Common myeloid progenitor, CD34-positive (primary cell): ENCODE measurements around the gene SDK1.
"Not testable (repeated sequence)": the region's sequence is repeated elsewhere in the genome, so short reads cannot be mapped to it uniquely, and the experiment has no call there.

ENCODE experiments used
- CTCF ChIA-PET: fragments of 350-600 bp; sonication (Branson Sonifier 250); formaldehyde crosslinking; loops from one replicate; lab custom pipeline; 2021; ENCODE audit warnings: antibody characterized with exemption; lab: Charles Lee
- POLR2A ChIA-PET: fragments of 350-600 bp; sonication (Branson Sonifier 250); formaldehyde crosslinking; loops from one replicate; lab custom pipeline; 2021; ENCODE audit warnings: antibody characterized with exemption; lab: Charles Lee
- DNase-seq, 3 donors: peaks; one replicate each; pipeline versions ENCODE4 v3.0.0 to v3.0.0-alpha.2; 2013
- H3K27ac ChIP-seq, 2 experiments: 1 replicate in 1 of 2; 2 replicates in 1 of 2; pipeline ENCODE4 v1.7.0; 2013; ENCODE audit warnings: inconsistent platforms in 2 of 2, low read length in 2 of 2, mild to moderate bottlenecking in 2 of 2, low read depth in 1 of 2, moderate library complexity in 1 of 2; ENCODE audit not compliant: severe bottlenecking in 2 of 2, insufficient read depth in 1 of 2, poor library complexity in 1 of 2
- H3K27me3 ChIP-seq, 5 experiments: replicated peaks in 2 of 5; 1 replicate in 3 of 5; 2 replicates in 2 of 5; pipeline versions ENCODE4 v1.6.1 to v1.7.0; 2013; ENCODE audit warnings: low read length in 4 of 5, mild to moderate bottlenecking in 2 of 5, moderate library complexity in 2 of 5, inconsistent platforms in 1 of 5; ENCODE audit not compliant: insufficient read depth in 5 of 5, control insufficient read depth in 4 of 5
- H3K36me3 ChIP-seq, 4 experiments: 1 replicate in 2 of 4; 2 replicates in 2 of 4; pipeline versions ENCODE4 v1.6.1 to v1.7.0; 2013; ENCODE audit warnings: low read length in 3 of 4, control low read depth in 1 of 4, mild to moderate bottlenecking in 1 of 4; ENCODE audit not compliant: control insufficient read depth in 4 of 4, insufficient read depth in 4 of 4
- H3K4me1 ChIP-seq, 4 experiments: 1 replicate in 3 of 4; 2 replicates in 1 of 4; pipeline versions ENCODE4 v1.6.1 to v1.7.1; 2013; ENCODE audit warnings: low read length in 3 of 4, mild to moderate bottlenecking in 3 of 4, control low read depth in 1 of 4, inconsistent platforms in 1 of 4, moderate library complexity in 1 of 4; ENCODE audit not compliant: control insufficient read depth in 4 of 4, insufficient read depth in 4 of 4; ENCODE audit errors: control extremely low read depth in 1 of 4
- H3K4me3 ChIP-seq, 7 experiments: 1 replicate in 4 of 7; 2 replicates in 3 of 7; pipeline versions ENCODE4 v1.5.1 to v1.7.0; 2013; ENCODE audit warnings: mild to moderate bottlenecking in 7 of 7, low read length in 6 of 7, moderate library complexity in 6 of 7, inconsistent platforms in 2 of 7, low read depth in 2 of 7, control low read depth in 1 of 7; ENCODE audit not compliant: insufficient read depth in 4 of 7, control insufficient read depth in 1 of 7; ENCODE audit errors: extremely low read depth in 1 of 7
- H3K9me3 ChIP-seq, 5 experiments: 1 replicate in 4 of 5; 2 replicates in 1 of 5; pipeline versions ENCODE4 v1.6.1 to v1.7.1; 2013; ENCODE audit warnings: low read length in 4 of 5, mild to moderate bottlenecking in 2 of 5, inconsistent platforms in 1 of 5, low read depth in 1 of 5, moderate library complexity in 1 of 5; ENCODE audit not compliant: control insufficient read depth in 4 of 5, insufficient read depth in 2 of 5; ENCODE audit errors: control extremely low read depth in 1 of 5
- WGBS: methylation state at CpG from one replicate; pipeline ENCODE4 v1.1.5; 2013; ENCODE audit not compliant: insufficient coverage; 5-methylcytosine and 5-hydroxymethylcytosine counted together

The SDK1 gene

GRCh38 chr7:4247106-4247876 is 946.2 kb downstream of the SDK1 start:
- Histone ChIP-seq H3K36me3 (no peaks in the 10 kb centered on the region), H3K27me3 (no peaks in the 10 kb centered on the region), H3K4me3 (no peak overlapping the region), H3K4me1 (no peaks in the 10 kb centered on the region), H3K9me3 (peaks cover 0 to 15% (median 4%) of the 10 kb centered on the region in 5 experiments), H3K27ac (no peak overlapping the region)
- no peak for DNase-seq
- WGBS = 96% methylated on average over 15 of the region's 27 CpGs
- ChIA-PET POLR2A (no interaction called here), CTCF (no interaction called here)

DNA sequence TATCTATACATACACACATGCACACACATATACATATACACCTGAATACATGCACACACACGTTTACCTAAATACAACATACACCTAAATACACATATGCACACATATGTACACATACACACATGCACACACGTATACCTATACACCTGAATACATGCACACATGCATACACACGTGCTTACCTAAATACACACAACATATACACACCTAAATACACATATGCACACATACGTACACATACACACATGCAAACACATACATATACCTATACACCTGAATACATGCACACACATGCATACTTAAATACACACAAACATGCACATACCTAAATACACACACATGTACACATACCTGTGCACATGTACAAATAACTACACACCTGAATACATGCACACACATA is 947.2 kb downstream of the SDK1 start:
- H3K36me3 ChIP-seq = no peaks in the 10 kb centered on the region
- POLR2A ChIA-PET = no interaction called here
- no peak for DNase-seq
- H3K27ac ChIP-seq = no peak overlapping the region
- no peak overlapping the region for H3K4me3 ChIP-seq
- H3K4me1 ChIP-seq = no peaks in the 10 kb centered on the region
- H3K9me3 ChIP-seq = peaks cover 0 to 15% (median 4%) of the 10 kb centered on the region in 5 experiments
- H3K27me3 ChIP-seq = no peaks in the 10 kb centered on the region
- WGBS = 100% methylated on average over 4 of the region's 4 CpGs
- CTCF ChIA-PET = no interaction called here

GRCh38 chr7:4249241-4249640 is 948.2 kb downstream of the SDK1 start:
- H3K4me1 ChIP-seq = no peaks in the 10 kb centered on the region
- 100% methylated on average over 3 of the region's 4 CpGs for WGBS
- ChIA-PET POLR2A (no interaction called here), CTCF (no interaction called here)
- H3K4me3 ChIP-seq = no peak overlapping the region
- no peaks in the 10 kb centered on the region for H3K27me3 ChIP-seq
- DNase-seq = no peak
- H3K9me3 ChIP-seq = peaks cover 0 to 10% (median 4%) of the 10 kb centered on the region in 5 experiments
- no peaks in the 10 kb centered on the region for H3K36me3 ChIP-seq
- H3K27ac ChIP-seq = no peak overlapping the region

DNA sequence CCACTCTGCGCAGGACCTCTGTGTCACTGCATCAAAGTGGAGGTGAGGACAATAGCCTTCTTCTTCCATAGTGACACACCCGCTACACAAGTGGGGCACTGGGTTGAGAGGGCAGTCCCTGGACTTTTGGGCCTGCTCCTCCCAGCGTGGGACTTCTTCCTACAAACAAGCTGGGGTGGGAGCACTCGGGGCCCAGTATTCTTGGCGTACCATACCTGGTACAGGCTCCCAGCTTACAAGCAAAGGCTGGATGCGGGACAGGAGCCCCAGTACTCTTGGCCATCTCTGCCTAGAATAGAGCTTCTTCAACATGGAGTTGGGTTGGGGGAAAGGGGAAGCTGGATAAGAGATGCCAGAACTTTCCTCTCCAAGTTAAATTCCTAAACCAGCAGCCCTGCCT is 954.3 kb downstream of the SDK1 start:
- CTCF ChIA-PET = no interaction called here
- no peak overlapping the region for H3K27ac ChIP-seq
- no peak for DNase-seq
- no peak overlapping the region for H3K4me3 ChIP-seq
- no peaks in the 10 kb centered on the region for H3K4me1 ChIP-seq
- H3K27me3 ChIP-seq = no peaks in the 10 kb centered on the region
- 100% methylated on average over 4 of the region's 6 CpGs for WGBS
- H3K9me3 ChIP-seq = peaks cover 0 to 6% (median 2%) of the 10 kb centered on the region in 5 experiments
- H3K36me3 ChIP-seq = no peaks in the 10 kb centered on the region
- POLR2A ChIA-PET = no interaction called here

GRCh38 chr7:4256286-4256685 is 955.2 kb downstream of the SDK1 start:
- H3K27me3 ChIP-seq = no peaks in the 10 kb centered on the region
- no peaks in the 10 kb centered on the region for H3K36me3 ChIP-seq
- no peak overlapping the region for H3K27ac ChIP-seq
- no peak overlapping the region for H3K4me3 ChIP-seq
- ChIA-PET POLR2A (no interaction called here), CTCF (no interaction called here)
- H3K9me3 ChIP-seq = peaks cover 0 to 6% (median 2%) of the 10 kb centered on the region in 5 experiments
- WGBS = 99% methylated on average over 8 of the region's 8 CpGs
- H3K4me1 ChIP-seq = no peaks in the 10 kb centered on the region
- DNase-seq = no peak

DNA sequence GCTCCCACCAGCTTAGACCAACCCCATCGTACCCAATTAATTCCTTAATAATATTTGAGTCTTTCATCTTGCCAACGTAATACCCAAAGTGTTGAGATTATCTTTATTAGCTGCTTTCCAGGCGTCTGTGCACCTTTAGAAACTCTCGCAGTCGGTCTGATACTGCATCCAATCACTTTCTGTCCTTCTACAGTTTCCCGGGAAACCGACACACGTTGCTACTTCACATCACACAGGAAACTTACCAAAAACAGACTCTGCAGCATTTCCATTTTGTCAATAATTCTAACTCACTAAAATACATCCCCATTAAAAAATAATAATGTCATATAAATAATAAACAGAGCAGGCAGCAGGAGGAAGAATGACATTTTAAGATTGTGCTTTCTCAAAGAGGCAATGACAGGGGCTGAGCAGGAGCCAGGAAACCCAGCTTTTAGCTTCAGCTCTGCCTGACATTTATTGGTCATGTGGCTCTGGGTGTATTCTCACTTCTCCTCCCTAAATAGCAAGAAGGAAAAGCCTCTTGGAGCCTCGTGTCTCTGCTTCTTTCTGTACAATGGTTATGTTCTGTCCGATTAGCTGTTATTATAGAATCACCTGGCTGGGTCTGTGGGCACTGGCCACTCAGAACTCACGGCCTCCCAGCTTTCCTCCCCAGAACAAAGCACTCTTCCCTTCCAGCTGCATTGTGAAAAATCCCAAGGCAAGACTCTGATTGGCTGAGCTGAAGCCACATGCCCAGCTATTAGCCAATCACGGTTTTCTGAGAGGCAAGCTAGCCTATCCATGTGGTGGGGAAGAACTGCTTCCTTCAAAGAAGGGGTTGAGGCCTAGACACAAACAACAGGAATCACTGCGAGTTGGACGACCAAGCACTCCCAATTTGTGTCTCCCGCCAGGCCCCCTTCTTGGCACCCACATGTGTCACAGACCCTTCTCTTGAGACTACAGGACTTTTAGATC is 956.4 kb downstream of the SDK1 start:
- Histone ChIP-seq H3K4me1 (no peaks in the 10 kb centered on the region), H3K4me3 (no peak overlapping the region), H3K27ac (no peak overlapping the region), H3K36me3 (no peaks in the 10 kb centered on the region), H3K9me3 (peaks cover 0 to 6% (median 2%) of the 10 kb centered on the region in 5 experiments), H3K27me3 (no peaks in the 10 kb centered on the region)
- no peak for DNase-seq
- ChIA-PET POLR2A (interaction anchor here (1.0 kb wide), 1 partner anchor 9 kb away, joined by 3 read pairs; no protein-coding TSS in a partner anchor), CTCF (no interaction called here)
- 88% methylated on average over 13 of the region's 15 CpGs for WGBS

- CTCF ChIA-PET = interaction anchor here (1.6 kb wide), 1 partner anchor 24 kb away, joined by 3 read pairs; no protein-coding TSS in a partner anchor
- not testable (repeated sequence) for DNase-seq
These were observed 959.1 kb downstream of the SDK1 start for GRCh38 chr7:4260116-4260515.

More at GRCh38 chr7:4260116-4260515, 959.1 kb downstream of the SDK1 start:
- 97% methylated on average over 9 of the region's 15 CpGs for WGBS
- H3K27me3 ChIP-seq, POLR2A ChIA-PET, H3K27ac ChIP-seq, H3K36me3 ChIP-seq, H3K4me3 ChIP-seq, H3K4me1 ChIP-seq: not testable (repeated sequence)
- peaks cover 0 to 11% (median 2%) of the 10 kb centered on the region in 5 experiments for H3K9me3 ChIP-seq
